ENCODE measurements around the gene MAP4. TPM values are rescaled to one million over a fixed set of nuclear protein-coding genes. Genes with fewer than 3 reads are reported as not detected.

Gene MAP4
- total and polyA plus RNA-seq, 12 donors, result 141 to 1,345 (median 894) TPM

DNA sequence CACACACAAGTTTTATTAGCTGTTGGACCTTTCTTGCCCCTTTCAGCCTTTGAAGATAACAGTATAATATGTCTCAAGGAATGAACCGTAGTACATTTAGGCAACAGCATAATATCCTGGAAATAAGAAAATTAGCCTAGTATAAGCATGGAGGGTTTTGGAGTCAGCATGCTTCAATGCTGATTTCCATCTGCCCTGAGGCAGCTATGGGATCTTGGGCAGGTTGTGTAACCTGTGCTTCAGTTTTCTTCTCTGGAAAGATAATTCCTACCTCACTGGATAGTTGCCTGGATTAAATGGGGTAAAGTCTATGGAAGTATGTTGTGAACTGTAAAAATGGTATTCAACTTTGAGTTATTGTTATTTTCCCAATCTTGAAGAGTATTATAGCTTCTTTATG, 211.6 kb downstream of the MAP4 start:
- DNase-seq (no peak), ATAC-seq (no peak)
- intact Hi-C loops (cut with DNase I), result loop anchor here in 1 of 10 donors (5.0 kb wide), 1 partner anchor 292 kb away; the partner anchor contains the start of gene ELP6
- TF ChIP-seq, protein P1, sequence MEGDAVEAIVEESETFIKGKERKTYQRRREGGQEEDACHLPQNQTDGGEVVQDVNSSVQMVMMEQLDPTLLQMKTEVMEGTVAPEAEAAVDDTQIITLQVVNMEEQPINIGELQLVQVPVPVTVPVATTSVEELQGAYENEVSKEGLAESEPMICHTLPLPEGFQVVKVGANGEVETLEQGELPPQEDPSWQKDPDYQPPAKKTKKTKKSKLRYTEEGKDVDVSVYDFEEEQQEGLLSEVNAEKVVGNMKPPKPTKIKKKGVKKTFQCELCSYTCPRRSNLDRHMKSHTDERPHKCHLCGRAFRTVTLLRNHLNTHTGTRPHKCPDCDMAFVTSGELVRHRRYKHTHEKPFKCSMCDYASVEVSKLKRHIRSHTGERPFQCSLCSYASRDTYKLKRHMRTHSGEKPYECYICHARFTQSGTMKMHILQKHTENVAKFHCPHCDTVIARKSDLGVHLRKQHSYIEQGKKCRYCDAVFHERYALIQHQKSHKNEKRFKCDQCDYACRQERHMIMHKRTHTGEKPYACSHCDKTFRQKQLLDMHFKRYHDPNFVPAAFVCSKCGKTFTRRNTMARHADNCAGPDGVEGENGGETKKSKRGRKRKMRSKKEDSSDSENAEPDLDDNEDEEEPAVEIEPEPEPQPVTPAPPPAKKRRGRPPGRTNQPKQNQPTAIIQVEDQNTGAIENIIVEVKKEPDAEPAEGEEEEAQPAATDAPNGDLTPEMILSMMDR (IDR thresholded peaks at IDR 0.05), result no peak
- 89 to 94% methylated on average over 1 of the region's 1 CpG for WGBS, 2 donors
- H3K4me3 ChIP-seq, result no peak overlapping the region
- H3K27ac ChIP-seq, result peak overlapping the region in 2 of 10 donors; percentile 96 to 98
- H3K36me3 ChIP-seq, result peaks cover 0 to 45% (median 10%) of the 10 kb centered on the region in 9 donors
- peaks cover 6 to 27% (median 22%) of the 10 kb centered on the region in 9 donors for H3K4me1 ChIP-seq
- H3K9me3 ChIP-seq, result no peaks in the 10 kb centered on the region
- H3K27me3 ChIP-seq, result no peaks in the 10 kb centered on the region

- Histone ChIP-seq H3K4me1 (peaks cover 6 to 27% (median 22%) of the 10 kb centered on the region in 9 donors), H3K27me3 (no peaks in the 10 kb centered on the region), H3K9me3 (no peaks in the 10 kb centered on the region), H3K27ac (peak overlapping the region; percentile 89 to 99 (median 98)), H3K4me3 (peak overlapping the region; percentile 63 to 96 (median 86)), H3K36me3 (peaks cover 0 to 35% (median 7%) of the 10 kb centered on the region in 9 donors)
- WGBS, 2 donors, result 0% methylated on average over 20 of the region's 20 CpGs
- intact Hi-C loops (cut with DNase I), result loop anchor here in 1 of 10 donors (5.0 kb wide), 1 partner anchor 291 kb away; the partner anchor contains the start of gene ELP6
- no peak for ATAC-seq
- DNase-seq, result no peak
- TF ChIP-seq, protein P1 (IDR thresholded peaks at IDR 0.05), result no peak
Measured at GRCh38 chr3:47803480-47804025, 212.7 kb downstream of the MAP4 start.

GRCh38 chr3:47802734-47803479, 213.3 kb downstream of the MAP4 start, which contains the start of gene DHX30:
TSS of gene DHX30 (plus strand) at chr3:47803138. CDS start at chr3:47810684, 7,546 bp downstream.
- Histone ChIP-seq H3K9me3 (no peaks in the 10 kb centered on the region), H3K36me3 (peaks cover 0 to 28% (median under 1%) of the 10 kb centered on the region in 9 donors), H3K27me3 (no peaks in the 10 kb centered on the region), H3K4me1 (peaks cover 6 to 27% (median 22%) of the 10 kb centered on the region in 9 donors), H3K27ac (peak within 1 kb of the TSS; percentile 89 to 99 (median 98)), H3K4me3 (peak within 1 kb of the TSS; percentile 63 to 96 (median 86))
- 0% methylated on average over 84 to 90 of the region's 90 CpGs for WGBS, 2 donors
- intact Hi-C loops (cut with DNase I), result loop anchor here in 1 of 10 donors (5.0 kb wide), 1 partner anchor 291 kb away; the partner anchor contains the start of gene ELP6
- peak; percentile 87 to 96 (median 94) for ATAC-seq
- TF ChIP-seq, protein P1 (IDR thresholded peaks at IDR 0.05), result no peak
- peak; percentile 88 to 91 for DNase-seq

Small RNAs within 50 kb of the gene (microRNA-seq; reads per million reads assigned to microRNA genes)
- gene MIR1226, result 22.1 to 32.7 reads per million in 2 donors

Other genes starting within 250 kb of the MAP4 start
- 10 to 100 TPM; 22.5 to 34.9 (median 24.6) TPM for gene SMARCC1, start 234.5 kb downstream of the MAP4 start, total RNA-seq
- gene SMARCC1, start 234.5 kb downstream of the MAP4 start, polyA plus RNA-seq, result 1 to 10 TPM; 6.4 to 8.0 TPM
- 10 to 100 TPM; 39.1 to 56.4 (median 45.3) TPM for gene DHX30, start 213.3 kb downstream of the MAP4 start, total RNA-seq
- gene DHX30, start 213.3 kb downstream of the MAP4 start, polyA plus RNA-seq, result 10 to 100 TPM; 31.2 to 42.7 TPM
- 1 to 10 TPM in 6 of 10 donors, under 1 TPM in 4; 0.47 to 3.2 (median 1.2) TPM for gene CDC25A, start 172.0 kb upstream of the MAP4 start, total RNA-seq
- gene CDC25A, start 172.0 kb upstream of the MAP4 start, polyA plus RNA-seq, result under 1 TPM; 0.20 to 0.59 TPM
- gene CAMP, start 207.1 kb upstream of the MAP4 start, total RNA-seq, result 1 to 10 TPM in 1 of 10 donors, under 1 TPM in 4, not detected in 5; 0.33 to 3.3 (median 0.42) TPM
- 1 to 10 TPM; 2.3 to 4.1 TPM for gene CAMP, start 207.1 kb upstream of the MAP4 start, polyA plus RNA-seq
- gene ZNF589, start 224.7 kb upstream of the MAP4 start, total RNA-seq, result 1 to 10 TPM; 3.6 to 7.0 (median 4.4) TPM
- 1 to 10 TPM; 2.9 to 5.9 TPM for gene ZNF589, start 224.7 kb upstream of the MAP4 start, polyA plus RNA-seq

Data from heart right ventricle (tissue), 16 donors.